ENCODE results near the gene DLGAP1.
A peak's percentile ranks its signal among the peaks of the same experiment; 100 is the strongest.
"Not testable (repeated sequence)": the region's sequence is repeated elsewhere in the genome, so short reads cannot be mapped to it uniquely, and the experiment has no call there.

The DLGAP1 gene

DNA sequence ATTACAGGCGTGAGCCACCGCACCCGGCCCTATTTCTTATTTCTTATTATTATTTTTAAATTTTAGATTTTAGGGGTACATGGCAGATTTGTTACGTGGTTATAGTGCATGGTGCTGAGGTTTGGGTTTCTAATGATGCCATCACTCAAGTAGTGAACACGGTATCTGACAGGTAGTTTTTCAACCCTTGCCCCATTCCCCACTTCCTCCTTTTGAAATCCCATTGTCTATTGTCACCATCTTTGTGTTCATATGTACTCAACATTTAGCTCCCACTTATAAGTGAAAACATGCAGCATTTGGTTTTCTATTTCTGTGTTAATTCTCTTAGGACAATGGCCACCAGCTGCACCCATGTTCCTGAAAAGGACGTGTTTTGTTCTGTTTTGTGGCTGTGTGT lies 965.6 kb downstream of the DLGAP1 start:
- Mint-ChIP-seq H3K36me3 (no peaks in the 10 kb centered on the region), H3K27ac (no peak overlapping the region), H3K4me3 (no peak overlapping the region), H3K9me3 (no peaks in the 10 kb centered on the region), H3K27me3 (no peaks in the 10 kb centered on the region), H3K4me1 (peaks cover 15 to 25% of the 10 kb centered on the region in 2 donors)
- ATAC-seq (replicated peaks) (no peak), DNase-seq (no peak)

DNA sequence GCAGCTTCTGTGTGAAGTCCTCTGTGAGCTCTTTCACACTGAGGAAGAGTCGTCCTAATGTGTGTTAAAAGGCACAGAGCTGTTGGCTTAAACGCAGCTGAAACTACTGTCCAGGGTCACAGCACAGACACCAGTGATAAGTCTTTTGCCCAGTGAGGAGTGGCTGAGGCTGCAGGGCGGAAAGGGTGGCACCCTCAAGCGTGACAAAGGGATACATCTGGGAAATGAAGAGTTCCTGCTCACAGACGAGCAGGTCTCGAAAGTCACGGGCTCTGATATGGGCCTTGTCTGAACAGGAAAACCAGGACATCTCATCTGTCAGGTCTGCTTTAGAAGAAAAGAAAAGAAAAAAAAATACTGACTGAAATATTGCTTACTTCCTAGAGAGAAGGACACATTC lies 968.6 kb downstream of the DLGAP1 start:
- H3K27me3 Mint-ChIP-seq: no peaks in the 10 kb centered on the region
- H3K9me3 Mint-ChIP-seq: no peaks in the 10 kb centered on the region
- H3K4me3 Mint-ChIP-seq: no peak overlapping the region
- DNase-seq (no peak), ATAC-seq (replicated peaks) (no peak)
- H3K36me3 Mint-ChIP-seq: no peaks in the 10 kb centered on the region
- peaks cover 5 to 6% of the 10 kb centered on the region in 2 donors for H3K4me1 Mint-ChIP-seq
- H3K27ac Mint-ChIP-seq: no peak overlapping the region

DNA sequence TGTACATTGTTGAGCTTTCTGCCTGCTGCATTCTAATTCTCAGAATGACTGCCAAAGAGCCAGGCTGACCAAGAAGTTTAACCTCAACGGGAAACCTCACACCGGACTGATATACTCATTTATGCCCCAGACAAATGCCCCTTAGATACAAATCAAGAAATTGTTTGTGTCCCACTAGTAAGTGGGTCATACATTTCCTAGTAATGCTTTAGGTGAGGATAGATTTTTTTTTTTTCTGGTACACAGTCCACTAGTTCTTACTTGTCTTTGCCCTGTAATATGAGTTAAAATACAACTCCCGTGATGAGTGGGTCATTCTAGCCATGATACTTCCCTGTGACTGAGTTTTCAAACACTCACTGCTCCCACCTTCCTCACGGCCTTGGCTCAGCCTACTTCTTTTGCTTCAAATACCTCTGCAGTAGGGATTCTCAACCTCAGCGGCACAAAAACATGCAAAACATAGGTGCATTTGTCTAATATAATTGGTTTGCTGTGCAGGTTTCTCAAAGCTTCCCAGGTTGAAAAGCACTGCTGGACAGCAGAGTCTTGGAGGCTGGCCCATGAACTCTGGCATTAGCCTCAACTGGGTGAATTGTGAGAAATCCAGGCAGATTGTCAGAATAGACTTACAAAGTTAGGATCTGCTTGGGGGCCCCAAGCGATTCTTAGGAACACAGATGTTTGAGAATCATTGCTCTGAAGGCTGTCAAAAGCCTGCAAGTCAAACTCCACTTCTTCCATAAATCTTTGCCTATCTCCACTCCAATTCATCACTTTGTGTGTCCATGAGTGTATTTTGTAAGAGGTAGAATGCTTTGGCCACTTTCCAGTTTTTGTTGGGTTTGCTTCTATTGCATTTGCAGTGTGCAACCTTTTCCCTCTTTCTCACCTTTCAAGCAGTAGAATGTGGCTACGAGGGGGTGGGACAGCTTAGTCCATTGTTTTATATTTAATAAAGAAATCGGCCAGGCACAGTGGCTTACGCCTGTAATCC lies 969.7 kb downstream of the DLGAP1 start:
- DNase-seq (no peak), ATAC-seq (replicated peaks) (peak in 1 of 2 donors; percentile 75)
- Mint-ChIP-seq H3K9me3 (no peaks in the 10 kb centered on the region), H3K4me1 (peaks cover 5 to 6% of the 10 kb centered on the region in 2 donors), H3K4me3 (no peak overlapping the region), H3K27ac (no peak overlapping the region), H3K27me3 (no peaks in the 10 kb centered on the region), H3K36me3 (no peaks in the 10 kb centered on the region)

- H3K27me3 Mint-ChIP-seq: no peaks in the 10 kb centered on the region
- ATAC-seq (replicated peaks): no peak
- no peaks in the 10 kb centered on the region for H3K36me3 Mint-ChIP-seq
- no peaks in the 10 kb centered on the region for H3K9me3 Mint-ChIP-seq
- no peak overlapping the region for H3K4me3 Mint-ChIP-seq
- H3K4me1 Mint-ChIP-seq: peaks cover 0 to 6% of the 10 kb centered on the region in 2 donors
- no peak for DNase-seq
- H3K27ac Mint-ChIP-seq: no peak overlapping the region
Measured at GRCh38 chr18:3482258-3482657, 972.8 kb downstream of the DLGAP1 start.

- Mint-ChIP-seq H3K9me3 (no peaks in the 10 kb centered on the region), H3K27ac (no peak overlapping the region), H3K4me3 (no peak overlapping the region), H3K36me3 (no peaks in the 10 kb centered on the region), H3K4me1 (peaks cover 0 to 4% of the 10 kb centered on the region in 2 donors), H3K27me3 (no peaks in the 10 kb centered on the region)
- DNase-seq (no peak), ATAC-seq (replicated peaks) (peak; percentile 66 to 68)
Measured at GRCh38 chr18:3481696-3482210, 973.4 kb downstream of the DLGAP1 start.

GRCh38 chr18:3480827-3481573 lies 974.1 kb downstream of the DLGAP1 start:
- Mint-ChIP-seq H3K36me3 (no peaks in the 10 kb centered on the region), H3K27me3 (no peaks in the 10 kb centered on the region), H3K9me3 (no peaks in the 10 kb centered on the region), H3K4me1 (no peaks in the 10 kb centered on the region), H3K27ac (no peak overlapping the region), H3K4me3 (no peak overlapping the region)
- DNase-seq (no peak), ATAC-seq (replicated peaks) (no peak)

- no peak for ATAC-seq (replicated peaks)
- no peaks in the 10 kb centered on the region for H3K36me3 Mint-ChIP-seq
Measured at GRCh38 chr18:3479978-3480509, 975.1 kb downstream of the DLGAP1 start.

DNA sequence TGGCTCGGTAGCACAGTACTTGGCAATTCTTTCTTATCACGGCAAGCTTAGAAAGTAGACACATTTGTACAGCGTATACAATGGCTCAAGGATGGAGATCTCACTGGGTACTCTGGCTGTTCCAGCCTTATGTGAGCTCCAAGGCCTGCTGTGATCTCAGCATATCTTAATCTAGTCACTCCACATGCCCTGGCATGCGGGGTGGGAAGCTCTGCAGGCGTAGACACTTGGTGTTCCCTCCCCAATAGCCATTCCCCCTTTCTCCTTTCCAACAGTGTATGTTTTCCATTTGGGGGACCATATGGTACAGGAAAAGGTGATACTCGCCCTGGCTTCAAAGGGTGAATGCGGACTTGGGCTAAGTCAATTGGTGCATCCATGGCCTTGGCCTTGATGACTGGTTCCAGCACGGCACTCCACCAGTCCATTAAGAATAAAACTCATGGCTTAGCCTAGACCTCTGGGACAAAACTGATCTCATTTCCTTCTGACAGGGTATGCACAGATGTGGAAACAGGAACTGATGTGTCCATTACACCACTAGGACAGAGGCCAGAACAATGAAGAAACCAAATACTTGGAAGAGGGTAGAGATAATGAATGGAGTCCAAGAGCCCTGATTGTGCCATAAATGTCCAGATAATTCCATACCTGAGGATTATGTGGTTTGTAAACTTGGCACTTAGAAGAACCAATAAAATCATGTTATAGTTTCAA lies 976.7 kb downstream of the DLGAP1 start:
- Mint-ChIP-seq H3K27ac (no peak overlapping the region), H3K9me3 (peaks cover 4 to 5% of the 10 kb centered on the region in 2 donors), H3K36me3 (peaks cover 4% of the 10 kb centered on the region in 2 donors), H3K4me3 (no peak overlapping the region), H3K27me3 (peaks cover 0 to 4% of the 10 kb centered on the region in 2 donors), H3K4me1 (no peaks in the 10 kb centered on the region)
- DNase-seq (no peak), ATAC-seq (replicated peaks) (no peak)

More at GRCh38 chr18:3479978-3480509, 975.1 kb downstream of the DLGAP1 start:
- Mint-ChIP-seq H3K27ac (no peak overlapping the region), H3K27me3 (no peaks in the 10 kb centered on the region), H3K4me3 (no peak overlapping the region), H3K9me3 (peaks cover under 1% of the 10 kb centered on the region in 2 donors), H3K4me1 (no peaks in the 10 kb centered on the region)
- DNase-seq: no peak

GRCh38 chr18:3472681-3473544 lies 982.2 kb downstream of the DLGAP1 start:
- Mint-ChIP-seq H3K4me3 (peak overlapping the region in 1 of 2 donors; percentile 19), H3K36me3 (peaks cover 4% of the 10 kb centered on the region in 2 donors), H3K27me3 (peaks cover 0 to 4% of the 10 kb centered on the region in 2 donors), H3K4me1 (peaks cover 4 to 5% of the 10 kb centered on the region in 2 donors), H3K9me3 (peaks cover 4 to 5% of the 10 kb centered on the region in 2 donors), H3K27ac (peak overlapping the region; percentile 76)
- no peak for DNase-seq
- peak; percentile 80 to 89 for ATAC-seq (replicated peaks)

DNA sequence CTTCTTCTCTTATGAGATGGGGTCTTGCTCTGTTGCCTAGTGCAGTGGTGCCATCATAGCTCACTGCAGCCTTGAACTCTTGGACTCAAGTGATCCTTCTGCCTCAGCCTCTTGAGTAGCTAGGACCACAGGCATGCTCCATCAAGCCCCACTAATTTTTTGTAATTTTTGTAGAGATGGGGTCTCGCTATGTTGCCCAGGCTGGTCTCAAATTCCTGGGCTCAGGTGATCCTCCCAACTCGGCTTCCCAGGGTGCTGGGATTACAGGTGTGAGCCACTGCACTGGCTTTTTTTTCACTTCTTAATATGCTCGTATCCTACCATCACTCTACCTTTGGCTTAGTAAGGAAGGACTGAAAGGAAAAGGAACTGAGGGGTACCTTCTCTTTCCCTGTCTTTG lies 983.0 kb downstream of the DLGAP1 start:
- not testable (repeated sequence) for H3K4me3 Mint-ChIP-seq; ATAC-seq (replicated peaks); H3K27ac Mint-ChIP-seq; DNase-seq; H3K9me3 Mint-ChIP-seq; H3K4me1 Mint-ChIP-seq; H3K36me3 Mint-ChIP-seq; H3K27me3 Mint-ChIP-seq

GRCh38 chr18:3471141-3471648 lies 983.9 kb downstream of the DLGAP1 start:
- Mint-ChIP-seq H3K36me3 (peaks cover 4% of the 10 kb centered on the region in 2 donors), H3K27me3 (peaks cover 0 to 4% of the 10 kb centered on the region in 2 donors), H3K4me1 (peaks cover 5 to 7% of the 10 kb centered on the region in 2 donors), H3K27ac (no peak overlapping the region), H3K4me3 (no peak overlapping the region), H3K9me3 (peaks cover 4 to 5% of the 10 kb centered on the region in 2 donors)
- ATAC-seq (replicated peaks) (no peak), DNase-seq (no peak)

- no peaks in the 10 kb centered on the region for H3K27me3 Mint-ChIP-seq
- H3K4me3 Mint-ChIP-seq: no peak overlapping the region
- no peaks in the 10 kb centered on the region for H3K9me3 Mint-ChIP-seq
- H3K36me3 Mint-ChIP-seq: no peaks in the 10 kb centered on the region
- no peak for ATAC-seq (replicated peaks)
- DNase-seq: no peak
- peaks cover 5 to 7% of the 10 kb centered on the region in 2 donors for H3K4me1 Mint-ChIP-seq
- H3K27ac Mint-ChIP-seq: no peak overlapping the region
Measured at GRCh38 chr18:3468833-3469232, 986.3 kb downstream of the DLGAP1 start.

All from stimulated activated naive B cell treated with anti-CD40 and anti-IgM and Interleukin-4, amounts not matched to agents 10 μg/mL and 1 μg/mL and 100 μg/mL, for 72 hours (primary cell).